Activated CD8-positive, alpha-beta memory T cell treated with anti-CD3 and anti-CD28 coated beads for 48 hours (primary cell): ENCODE measurements around the gene FOXN3.
"Not testable (repeated sequence)": the region's sequence is repeated elsewhere in the genome, so short reads cannot be mapped to it uniquely, and the experiment has no call there.

Experiments used
- DNase-seq, 3 experiments: peaks; one replicate each; pipeline ENCODE4 v3.0.0-alpha.2; 2020; ENCODE audit warnings: low read depth in 2 of 3, low spot score in 2 of 3

Gene FOXN3

DNA sequence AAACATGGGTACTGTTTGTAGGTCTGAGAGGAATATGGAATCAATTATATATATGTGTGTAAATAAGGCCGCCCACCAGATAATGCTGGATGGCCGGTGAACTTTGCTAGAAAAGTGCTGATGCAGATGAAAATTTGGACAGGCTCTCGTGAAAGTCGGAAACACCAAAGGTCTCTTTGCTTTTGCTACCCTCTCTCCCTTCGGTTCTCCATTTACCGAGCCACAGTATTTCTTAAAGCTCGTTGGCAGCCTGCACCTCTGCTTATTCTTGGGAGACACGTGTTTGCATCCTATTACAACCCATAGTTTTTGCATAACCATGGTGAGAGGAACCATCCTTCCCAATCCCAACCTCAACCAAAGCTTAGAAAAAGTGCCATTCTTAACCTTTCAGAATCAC lies 109.6 kb downstream of the FOXN3 start:
- no peak for DNase-seq

DNA sequence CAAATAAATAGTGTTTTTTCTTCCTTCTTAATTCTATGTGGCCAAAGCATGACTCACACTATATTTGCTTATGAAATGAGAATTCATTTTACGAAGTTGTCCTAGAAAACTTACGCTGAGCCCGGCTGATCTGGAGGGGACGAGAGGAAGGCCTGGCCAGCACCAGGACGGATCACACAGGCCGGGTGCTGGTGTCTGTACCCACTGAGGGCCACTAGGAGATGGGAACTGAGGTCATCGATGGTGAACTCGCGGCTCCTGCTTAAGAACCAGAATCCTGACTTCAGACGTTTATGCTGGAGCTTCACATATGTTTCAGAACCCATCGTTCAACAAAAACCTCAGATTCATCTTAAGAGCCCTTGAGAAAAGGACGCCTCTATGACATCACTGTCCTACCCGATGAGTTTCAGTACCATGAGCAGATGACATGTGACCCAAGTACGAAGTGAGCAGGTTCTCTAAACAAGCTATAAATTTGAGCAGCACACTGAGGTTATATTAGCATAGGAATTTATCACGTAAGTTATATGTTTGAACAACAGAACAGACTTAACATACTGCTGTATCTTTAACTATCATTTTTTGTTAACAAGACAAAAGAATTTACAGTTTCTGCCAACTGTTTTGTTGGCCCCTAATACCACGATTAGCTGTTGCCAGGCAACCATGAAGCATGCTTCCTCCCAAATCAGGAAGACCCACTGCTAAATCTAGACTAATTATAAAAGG lies 111.9 kb downstream of the FOXN3 start:
- DNase-seq = no peak

DNA sequence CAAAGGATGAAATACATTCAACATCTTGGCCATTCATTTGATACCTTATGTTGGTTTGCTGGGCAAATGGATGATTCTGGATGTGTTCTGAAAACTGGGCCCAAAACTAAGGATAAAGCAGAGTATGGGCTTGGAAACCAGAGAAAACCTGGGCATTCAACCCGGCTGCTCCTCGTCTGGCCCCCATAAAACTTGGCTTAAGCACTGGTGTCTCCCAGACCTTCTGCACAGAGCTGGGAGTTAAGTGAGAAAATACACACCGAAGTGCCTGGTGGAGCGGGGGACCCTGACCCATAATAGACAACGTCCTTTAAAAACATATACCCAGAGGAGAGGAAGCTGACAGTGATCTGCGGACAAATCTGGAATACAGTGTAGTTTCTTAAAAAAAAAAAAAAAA lies 112.5 kb downstream of the FOXN3 start:
- DNase-seq = no peak

DNA sequence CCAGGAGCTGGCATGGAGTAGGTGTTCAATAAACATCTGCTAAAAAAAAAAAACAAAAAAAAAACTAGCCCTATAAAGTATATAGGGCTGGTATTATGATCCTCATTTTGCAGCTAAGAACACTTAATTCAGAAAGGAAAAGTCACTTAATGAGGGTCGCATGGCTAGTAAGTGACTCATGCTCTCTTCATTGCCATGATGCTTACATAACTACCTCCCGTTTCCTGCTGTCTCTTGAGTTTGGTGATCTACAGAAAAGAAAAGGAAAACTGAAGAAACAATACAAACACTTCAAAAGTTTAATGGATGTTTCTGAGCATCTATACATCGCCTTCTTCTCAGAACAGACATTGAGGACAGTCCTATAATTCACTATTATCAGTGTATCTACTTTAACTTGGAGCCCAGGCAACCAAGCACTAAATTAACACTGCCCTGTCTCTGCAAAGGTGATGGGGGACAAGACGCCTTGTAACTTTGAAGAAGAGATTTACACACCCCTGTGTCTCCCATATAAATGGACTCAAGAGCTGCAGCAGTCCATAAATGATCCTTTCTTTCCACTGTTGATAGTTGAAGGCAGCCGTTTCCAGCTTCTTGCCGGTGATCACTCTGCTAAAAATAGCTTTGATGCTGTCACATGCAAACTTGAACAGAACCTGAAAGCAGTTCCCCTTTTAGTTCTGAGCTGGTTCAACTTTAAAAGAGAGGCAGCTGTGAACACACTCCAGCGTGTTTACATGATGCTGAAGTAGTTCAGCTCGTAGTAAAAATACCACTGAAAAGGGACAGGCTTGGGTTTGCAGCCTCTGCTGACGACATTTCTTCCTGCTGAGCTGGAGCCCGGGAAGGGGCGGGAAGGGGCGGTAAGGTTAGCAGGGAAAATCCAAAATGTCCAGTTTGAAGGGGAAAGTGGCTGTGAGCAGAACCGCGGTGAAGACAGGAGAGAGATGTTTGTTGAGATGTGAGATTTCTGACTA lies 113.3 kb downstream of the FOXN3 start:
- no peak for DNase-seq

- no peak for DNase-seq
Observed at GRCh38 chr14:89302396-89302950, 114.6 kb downstream of the FOXN3 start.

DNA sequence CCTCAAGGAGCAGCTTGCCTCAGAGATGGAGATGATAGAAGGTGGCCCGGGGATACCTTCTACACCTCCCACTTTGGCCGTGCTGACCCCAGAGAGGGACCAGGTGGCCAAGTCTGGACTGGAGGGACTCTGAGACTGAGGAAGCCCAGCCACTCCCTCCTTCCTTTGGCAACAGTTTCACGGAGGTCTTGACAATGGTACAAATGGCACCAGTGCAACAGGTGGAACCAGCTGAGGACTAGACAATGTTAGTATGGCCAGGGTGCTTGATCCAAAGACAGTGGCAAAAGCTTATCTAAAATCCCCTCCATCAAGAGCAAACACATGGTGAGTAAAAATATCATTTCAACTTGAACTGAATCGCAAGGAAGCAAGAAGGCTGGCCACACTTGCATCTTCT lies 117.4 kb downstream of the FOXN3 start:
- no peak for DNase-seq

DNA sequence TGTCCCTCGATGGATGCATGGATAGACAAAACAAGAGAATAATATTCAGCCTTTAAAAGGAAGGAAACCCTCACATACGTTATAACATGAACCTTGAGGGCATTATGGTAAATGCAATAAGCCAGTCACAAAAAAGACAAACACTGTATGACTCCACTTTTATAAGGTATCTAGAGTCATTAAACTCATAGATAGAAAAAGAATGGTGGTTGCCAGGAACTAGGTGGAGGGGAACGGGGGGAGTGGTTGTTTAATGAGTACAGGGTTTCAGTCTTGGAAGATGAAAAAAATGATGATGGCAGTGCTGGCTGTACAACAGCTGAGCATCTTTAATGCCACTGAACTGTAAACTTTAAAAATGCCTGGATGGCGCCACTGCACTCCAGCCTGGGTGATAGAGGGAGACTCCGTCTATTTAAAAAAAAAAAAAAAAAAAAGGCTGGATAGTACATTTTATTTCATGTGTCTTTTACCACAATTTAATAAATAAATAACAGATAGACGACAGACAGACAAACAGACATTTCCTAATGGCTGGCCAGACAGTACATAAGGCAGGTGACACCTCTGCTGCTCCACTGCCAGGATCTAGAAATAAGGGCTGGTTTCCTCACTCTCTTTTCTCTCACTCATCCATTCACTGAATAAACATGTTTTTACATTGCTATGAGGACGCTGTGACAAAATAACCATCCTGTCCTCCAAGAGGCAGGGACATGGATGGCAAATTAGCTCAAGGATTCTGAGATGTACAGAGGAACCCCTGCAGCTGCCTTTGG lies 118.8 kb downstream of the FOXN3 start:
- DNase-seq = no peak

GRCh38 chr14:89296281-89296745 lies 120.7 kb downstream of the FOXN3 start:
- no peak for DNase-seq

DNA sequence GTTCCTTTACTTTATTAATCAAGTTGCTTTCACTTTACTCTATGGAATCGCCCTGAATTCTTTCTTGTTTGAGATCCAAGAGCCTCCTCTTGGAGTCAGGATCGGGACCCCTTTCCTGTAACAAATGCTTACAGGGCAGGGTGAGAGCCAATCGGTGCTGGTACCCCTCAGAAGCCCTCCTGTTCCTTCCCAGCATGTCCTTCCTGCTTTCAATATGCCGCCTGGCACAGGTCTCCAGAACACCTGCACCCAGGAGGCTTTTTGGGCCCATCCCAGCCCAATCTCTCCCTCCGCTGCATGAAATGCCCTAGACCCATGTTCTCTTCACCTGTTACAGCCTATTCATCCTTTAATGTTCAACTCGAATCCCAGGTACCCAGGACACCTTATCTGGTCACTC lies 122.2 kb downstream of the FOXN3 start:
- no peak for DNase-seq

- DNase-seq = not testable (repeated sequence)
Observed at GRCh38 chr14:89294469-89294868, 122.6 kb downstream of the FOXN3 start.

GRCh38 chr14:89294060-89294459 lies 123.0 kb downstream of the FOXN3 start:
- DNase-seq = no peak

- DNase-seq = no peak
Observed at GRCh38 chr14:89293314-89293916, 123.6 kb downstream of the FOXN3 start.

- DNase-seq = no peak
Observed at GRCh38 chr14:89292579-89293313, 124.3 kb downstream of the FOXN3 start.

GRCh38 chr14:89291351-89291940 lies 125.6 kb downstream of the FOXN3 start:
- DNase-seq = no peak

DNA sequence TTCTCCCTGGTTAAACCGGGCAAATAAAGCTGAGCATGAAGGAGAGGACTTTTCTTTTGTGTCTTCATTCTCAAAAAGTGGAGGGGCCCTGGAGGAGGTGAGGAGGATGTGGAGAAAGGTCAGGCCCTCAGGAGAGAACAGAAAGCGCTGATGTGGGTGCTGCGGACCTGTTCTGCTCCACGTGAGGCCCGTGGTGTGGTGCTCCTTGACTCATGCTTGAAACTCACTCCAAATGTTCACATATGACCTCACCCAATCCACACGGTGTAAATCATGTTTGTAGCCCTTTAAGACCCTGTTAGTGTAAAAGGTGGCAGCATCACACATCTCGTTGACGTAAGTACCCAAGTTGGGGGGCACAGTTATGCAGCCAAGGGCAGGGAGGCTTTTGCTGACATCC lies 126.2 kb downstream of the FOXN3 start:
- DNase-seq = no peak

- no peak for DNase-seq
Observed at GRCh38 chr14:89289477-89289876, 127.6 kb downstream of the FOXN3 start.

DNA sequence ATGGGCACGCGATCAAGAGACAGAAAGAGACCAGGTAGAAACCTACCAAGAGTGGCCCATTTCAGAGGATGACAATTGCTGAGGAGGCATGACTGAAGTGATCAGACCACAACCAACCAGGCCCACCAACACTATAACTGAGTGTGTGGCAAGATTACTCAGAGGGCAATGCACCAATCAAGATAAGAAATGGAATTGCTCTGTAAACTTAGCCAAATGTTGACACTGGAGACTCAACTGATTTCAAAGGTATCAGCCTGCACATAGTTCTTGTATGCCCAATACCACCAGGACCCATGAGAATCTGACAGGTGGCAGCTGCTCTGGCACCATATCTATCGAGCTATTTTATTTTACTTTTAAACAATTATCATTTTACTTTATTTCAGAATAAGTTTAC lies 128.9 kb downstream of the FOXN3 start:
- no peak for DNase-seq

- no peak for DNase-seq
Observed at GRCh38 chr14:89284333-89285058, 132.5 kb downstream of the FOXN3 start.
